ENCODE results near the gene MGST2. TPM values are rescaled to one million over a fixed set of nuclear protein-coding genes. Genes with fewer than 3 reads are reported as not detected.

The MGST2 gene
- total RNA-seq, 2 donors from 2014 or later = 101 to 135 TPM

- TF ChIP-seq POLR2A (IDR thresholded peaks at IDR 0.05) (no peak), POLR2AphosphoS5 (IDR thresholded peaks at IDR 0.05) (no peak)
- TF ChIP-seq, protein P1, sequence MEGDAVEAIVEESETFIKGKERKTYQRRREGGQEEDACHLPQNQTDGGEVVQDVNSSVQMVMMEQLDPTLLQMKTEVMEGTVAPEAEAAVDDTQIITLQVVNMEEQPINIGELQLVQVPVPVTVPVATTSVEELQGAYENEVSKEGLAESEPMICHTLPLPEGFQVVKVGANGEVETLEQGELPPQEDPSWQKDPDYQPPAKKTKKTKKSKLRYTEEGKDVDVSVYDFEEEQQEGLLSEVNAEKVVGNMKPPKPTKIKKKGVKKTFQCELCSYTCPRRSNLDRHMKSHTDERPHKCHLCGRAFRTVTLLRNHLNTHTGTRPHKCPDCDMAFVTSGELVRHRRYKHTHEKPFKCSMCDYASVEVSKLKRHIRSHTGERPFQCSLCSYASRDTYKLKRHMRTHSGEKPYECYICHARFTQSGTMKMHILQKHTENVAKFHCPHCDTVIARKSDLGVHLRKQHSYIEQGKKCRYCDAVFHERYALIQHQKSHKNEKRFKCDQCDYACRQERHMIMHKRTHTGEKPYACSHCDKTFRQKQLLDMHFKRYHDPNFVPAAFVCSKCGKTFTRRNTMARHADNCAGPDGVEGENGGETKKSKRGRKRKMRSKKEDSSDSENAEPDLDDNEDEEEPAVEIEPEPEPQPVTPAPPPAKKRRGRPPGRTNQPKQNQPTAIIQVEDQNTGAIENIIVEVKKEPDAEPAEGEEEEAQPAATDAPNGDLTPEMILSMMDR (IDR thresholded peaks at IDR 0.05) = no peak
- H3K9me3 ChIP-seq = no peaks in the 10 kb centered on the region
- H3K27ac ChIP-seq = no peak overlapping the region
- H3K27me3 ChIP-seq (replicated peaks; ENCODE audit: insufficient read depth) = no peaks in the 10 kb centered on the region
- no peaks in the 10 kb centered on the region for H3K4me1 ChIP-seq (replicated peaks)
- H3K4me3 ChIP-seq = no peak overlapping the region
- no peak for DNase-seq (ENCODE audit: low spot score)
- 96% methylated on average over 2 of the region's 2 CpGs for WGBS
- intact Hi-C loops (cut with DNase I) = no loop called here
- no peaks in the 10 kb centered on the region for H3K36me3 ChIP-seq
Measured at GRCh38 chr4:139641218-139641617, 24.4 kb upstream of the MGST2 start.

GRCh38 chr4:139642364-139642763 is 23.3 kb upstream of the MGST2 start:
- Histone ChIP-seq H3K4me1 (replicated peaks) (no peaks in the 10 kb centered on the region), H3K27ac (no peak overlapping the region), H3K9me3 (no peaks in the 10 kb centered on the region), H3K27me3 (replicated peaks; ENCODE audit: insufficient read depth) (no peaks in the 10 kb centered on the region), H3K36me3 (no peaks in the 10 kb centered on the region), H3K4me3 (no peak overlapping the region)
- no peak for DNase-seq (ENCODE audit: low spot score)
- TF ChIP-seq, protein P1 (IDR thresholded peaks at IDR 0.05) = no peak
- TF ChIP-seq POLR2A (IDR thresholded peaks at IDR 0.05) (no peak), POLR2AphosphoS5 (IDR thresholded peaks at IDR 0.05) (no peak)
- intact Hi-C loops (cut with DNase I) = no loop called here
- 62% methylated on average over 2 of the region's 2 CpGs for WGBS

DNA sequence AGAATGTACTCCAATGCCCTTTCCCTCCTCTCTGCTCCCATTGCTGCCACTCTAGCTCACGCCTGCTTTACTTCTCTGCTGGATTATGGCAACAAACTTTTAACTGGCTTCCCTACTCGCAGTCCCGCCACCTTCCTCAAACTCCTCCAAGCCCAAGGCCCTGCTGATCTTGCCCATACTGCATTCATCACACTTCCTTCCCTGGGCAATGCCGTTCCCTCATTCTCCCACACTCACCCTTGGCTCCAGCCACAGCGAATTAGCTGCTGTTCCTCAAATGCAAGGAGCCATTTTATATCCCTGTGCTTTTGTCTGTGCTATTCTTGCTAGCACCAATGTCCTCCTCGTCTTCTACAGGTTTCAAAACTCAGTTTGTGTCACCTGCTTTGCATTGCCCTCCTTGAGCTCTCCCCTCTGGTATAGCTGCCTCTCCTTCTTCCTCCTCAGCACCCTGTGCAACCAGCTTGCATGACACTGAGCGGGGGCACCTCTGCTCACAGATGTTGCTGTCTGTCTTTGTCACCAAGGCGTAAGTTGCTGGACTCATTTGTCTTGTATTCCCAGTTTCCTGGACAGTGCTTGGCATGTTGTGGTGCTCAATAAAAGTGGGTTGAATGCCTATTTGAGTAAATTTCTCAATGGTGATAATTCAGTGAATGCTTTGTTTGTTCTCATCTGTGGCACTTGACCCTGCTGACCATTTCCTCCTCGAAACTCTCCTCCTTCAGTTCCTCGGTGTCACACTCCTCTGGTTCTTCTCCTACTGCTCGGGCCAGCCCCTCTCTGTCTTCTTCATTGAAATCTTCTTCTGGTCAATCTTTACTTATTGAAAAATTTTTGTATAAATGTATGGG is 22.4 kb upstream of the MGST2 start:
- Histone ChIP-seq H3K27ac (no peak overlapping the region), H3K9me3 (no peaks in the 10 kb centered on the region), H3K4me3 (no peak overlapping the region), H3K27me3 (replicated peaks; ENCODE audit: insufficient read depth) (no peaks in the 10 kb centered on the region), H3K4me1 (replicated peaks) (no peaks in the 10 kb centered on the region), H3K36me3 (no peaks in the 10 kb centered on the region)
- 83% methylated on average over 11 of the region's 11 CpGs for WGBS
- no peak for TF ChIP-seq POLR2AphosphoS5 (IDR thresholded peaks at IDR 0.05)
- no peak for TF ChIP-seq POLR2A (IDR thresholded peaks at IDR 0.05)
- TF ChIP-seq, protein P1 (IDR thresholded peaks at IDR 0.05) = no peak
- intact Hi-C loops (cut with DNase I) = no loop called here
- no peak for DNase-seq (ENCODE audit: low spot score)

GRCh38 chr4:139645458-139645857 is 20.2 kb upstream of the MGST2 start:
- Histone ChIP-seq H3K9me3 (no peaks in the 10 kb centered on the region), H3K36me3 (no peaks in the 10 kb centered on the region), H3K27me3 (replicated peaks; ENCODE audit: insufficient read depth) (no peaks in the 10 kb centered on the region), H3K27ac (no peak overlapping the region), H3K4me3 (no peak overlapping the region), H3K4me1 (replicated peaks) (no peaks in the 10 kb centered on the region)
- no peak for DNase-seq (ENCODE audit: low spot score)
- TF ChIP-seq POLR2AphosphoS5 (IDR thresholded peaks at IDR 0.05) (no peak), POLR2A (IDR thresholded peaks at IDR 0.05) (no peak)
- TF ChIP-seq, protein P1 (IDR thresholded peaks at IDR 0.05) = no peak
- intact Hi-C loops (cut with DNase I) = no loop called here
- WGBS = 89% methylated on average over 6 of the region's 6 CpGs

DNA sequence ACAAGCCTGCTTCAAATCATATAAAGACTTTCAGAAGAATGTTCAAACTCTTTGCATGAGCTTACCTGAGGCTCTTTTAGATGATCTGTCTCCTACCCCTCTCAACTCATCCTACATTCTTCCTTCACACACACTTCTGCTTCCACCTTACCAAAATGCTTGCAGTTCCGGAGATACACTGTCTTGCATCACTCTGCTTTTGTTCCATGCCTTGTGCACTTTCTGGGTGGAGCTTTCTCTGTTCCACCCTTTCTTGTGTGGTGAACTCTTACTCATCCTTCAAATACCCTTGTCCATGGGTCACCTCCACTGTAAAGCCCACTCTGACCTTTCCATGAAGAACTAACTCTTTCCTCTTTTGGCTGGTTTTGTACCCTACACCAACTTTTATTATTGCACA is 18.4 kb upstream of the MGST2 start:
- DNase-seq (ENCODE audit: low spot score) = no peak
- Histone ChIP-seq H3K27ac (no peak overlapping the region), H3K36me3 (no peaks in the 10 kb centered on the region), H3K4me1 (replicated peaks) (no peaks in the 10 kb centered on the region), H3K4me3 (no peak overlapping the region), H3K27me3 (replicated peaks; ENCODE audit: insufficient read depth) (no peaks in the 10 kb centered on the region), H3K9me3 (no peaks in the 10 kb centered on the region)
- intact Hi-C loops (cut with DNase I) = no loop called here
- TF ChIP-seq POLR2A (IDR thresholded peaks at IDR 0.05) = no peak
- TF ChIP-seq, protein P1 (IDR thresholded peaks at IDR 0.05) = no peak
- TF ChIP-seq POLR2AphosphoS5 (IDR thresholded peaks at IDR 0.05) = no peak
- WGBS = 96% methylated on average over 1 of the region's 1 CpG

All from prostate gland (tissue), 2 donors.